H1 (cell line): ENCODE results near the gene PHOX2A.

ENCODE experiments used
- ASH2L ChIP-seq: fragments of 200-600, 300-600 bp; sonication (generic); IDR thresholded peaks from one replicate; pipeline ENCODE4 v1.7.1; 2017; ENCODE audit warnings: low read length
- ATF3 ChIP-seq: IDR thresholded peaks from 2 replicates; pipeline ENCODE4 v1.6.1; 2011; ENCODE audit warnings: low read depth, mild to moderate bottlenecking, low read length; ENCODE audit not compliant: insufficient read depth
- BACH1 ChIP-seq: IDR thresholded peaks from 2 replicates; pipeline ENCODE4 v1.6.1; 2012; ENCODE audit warnings: low read length, improper control_type of control experiment
- CEBPB ChIP-seq: IDR thresholded peaks from 2 replicates; pipeline ENCODE4 v1.6.1; 2012; ENCODE audit warnings: low read depth, low read length
- CREB1 ChIP-seq: IDR thresholded peaks from 2 replicates; pipeline ENCODE4 v1.6.1; 2012; ENCODE audit warnings: inconsistent platforms
- CTCF ChIP-seq, 3 experiments: IDR thresholded peaks; 1 replicate in 2 of 3; 2 replicates in 1 of 3; pipeline versions ENCODE4 v1.5.1 to v1.6.1; 2011; ENCODE audit warnings: low read length in 3 of 3, mild to moderate bottlenecking in 3 of 3, inconsistent platforms in 2 of 3, low read depth in 1 of 3, moderate library complexity in 1 of 3; ENCODE audit not compliant: insufficient read depth in 1 of 3; ENCODE audit errors: control extremely low read depth in 1 of 3
- EZH2 ChIP-seq: fragments of 200-600 bp; sonication (generic); IDR thresholded peaks from 2 replicates; pipeline ENCODE4 v1.7.1; 2012; ENCODE audit warnings: low read depth, mild to moderate bottlenecking, moderate library complexity, low read length, inconsistent platforms; ENCODE audit not compliant: severe bottlenecking
- GABPA ChIP-seq: IDR thresholded peaks from 2 replicates; pipeline ENCODE4 v1.6.1; 2011; ENCODE audit warnings: mild to moderate bottlenecking, low read length, moderate library complexity, borderline replicate concordance; ENCODE audit not compliant: insufficient read depth
- JUND ChIP-seq: IDR thresholded peaks from 2 replicates; pipeline ENCODE4 v1.6.1; 2011; ENCODE audit warnings: mild to moderate bottlenecking, improper control_type of control experiment, low read length
- KDM5A ChIP-seq: fragments of 200-600 bp; IDR thresholded peaks from 2 replicates; pipeline ENCODE4 v1.7.1; 2012; ENCODE audit warnings: mild to moderate bottlenecking, low read length, inconsistent platforms, mixed read lengths
- MAFK ChIP-seq: IDR thresholded peaks from 2 replicates; pipeline ENCODE4 v1.6.1; 2012; ENCODE audit warnings: low read depth, mild to moderate bottlenecking, improper control_type of control experiment, low read length
- SIN3A ChIP-seq, 2 experiments: IDR thresholded peaks in 1 of 2; conservative IDR thresholded peaks in 1 of 2; 2 replicates each; pipeline ENCODE4 v1.6.1; 2011 to 2012; ENCODE audit warnings: low read length in 2 of 2, improper control_type of control experiment in 1 of 2, low read depth in 1 of 2, mild to moderate bottlenecking in 1 of 2
- SIX5 ChIP-seq: IDR thresholded peaks from 2 replicates; pipeline ENCODE4 v1.6.1; 2011; ENCODE audit warnings: mild to moderate bottlenecking, low read depth, low read length

- no peak for TF ChIP-seq ASH2L
- TF ChIP-seq KDM5A, result no peak
- no peak for TF ChIP-seq EZH2
- no peak for TF ChIP-seq CREB1
- TF ChIP-seq CTCF (IDR thresholded peaks at IDR 0.05; ENCODE audit: control extremely low read depth in 1 of 3, insufficient read depth in 1 of 3, low read depth in 1 of 3, low read length in 3 of 3), result no peak
- no peak for TF ChIP-seq GABPA
- TF ChIP-seq CEBPB, result no peak
- no peak for TF ChIP-seq SIX5
- no peak for TF ChIP-seq JUND
- no peak for TF ChIP-seq MAFK
- TF ChIP-seq ATF3, result no peak
- TF ChIP-seq SIN3A (conservative IDR thresholded peaks at IDR 0.05 in 1 of 2, IDR thresholded peaks at IDR 0.05 in 1 of 2; ENCODE audit: low read depth in 1 of 2, low read length in 2 of 2), result no peak
- TF ChIP-seq BACH1, result no peak
These were observed 10.5 kb upstream of the PHOX2A start for GRCh38 chr11:72254299-72254993.
